HepG2 (cell line): ENCODE data around the gene TAT.

ENCODE experiments used
- FOXK1 ChIP-seq: sonication (generic); formaldehyde crosslinking; IDR thresholded peaks from 2 replicates; pipeline ENCODE4 v1.4.0; 2020; ENCODE audit warnings: low read depth, missing genetic modification reagents, borderline replicate concordance
- HES4 ChIP-seq: sonication (generic); formaldehyde crosslinking; IDR thresholded peaks from 2 replicates; pipeline ENCODE4 v1.9.0; 2021; ENCODE audit warnings: mild to moderate bottlenecking, missing genetic modification reagents, borderline replicate concordance
- REST ChIP-seq, 2 experiments: IDR thresholded peaks; 2 replicates each; pipeline ENCODE4 v1.6.1; 2011 to 2012; ENCODE audit warnings: low read length in 2 of 2, borderline replicate concordance in 1 of 2, low read depth in 1 of 2, mild to moderate bottlenecking in 1 of 2, moderate library complexity in 1 of 2
- RFX5 ChIP-seq: IDR thresholded peaks from 2 replicates; pipeline ENCODE4 v1.6.1; 2011; ENCODE audit warnings: low read depth, low read length, improper control_type of control experiment
- SIN3A ChIP-seq: IDR thresholded peaks from 2 replicates; pipeline ENCODE4 v1.6.1; 2011; ENCODE audit warnings: low read depth, mild to moderate bottlenecking, control low read depth, low read length, borderline replicate concordance
- ZBTB21 ChIP-seq: sonication (generic); formaldehyde crosslinking; IDR thresholded peaks from 2 replicates; pipeline ENCODE4 v1.4.0; 2020; ENCODE audit warnings: missing genetic modification reagents
- ZBTB4 ChIP-seq: sonication (generic); formaldehyde crosslinking; IDR thresholded peaks from 2 replicates; pipeline ENCODE4 v1.4.0; 2020; ENCODE audit warnings: missing genetic modification reagents, mild to moderate bottlenecking, borderline replicate concordance
- TF ChIP-seq, protein P1 (sequence below): sonication (generic); formaldehyde crosslinking; IDR thresholded peaks from 2 replicates; pipeline ENCODE4 v1.5.0; 2020; ENCODE audit warnings: mild to moderate bottlenecking, missing genetic modification reagents, moderate library complexity

DNA sequence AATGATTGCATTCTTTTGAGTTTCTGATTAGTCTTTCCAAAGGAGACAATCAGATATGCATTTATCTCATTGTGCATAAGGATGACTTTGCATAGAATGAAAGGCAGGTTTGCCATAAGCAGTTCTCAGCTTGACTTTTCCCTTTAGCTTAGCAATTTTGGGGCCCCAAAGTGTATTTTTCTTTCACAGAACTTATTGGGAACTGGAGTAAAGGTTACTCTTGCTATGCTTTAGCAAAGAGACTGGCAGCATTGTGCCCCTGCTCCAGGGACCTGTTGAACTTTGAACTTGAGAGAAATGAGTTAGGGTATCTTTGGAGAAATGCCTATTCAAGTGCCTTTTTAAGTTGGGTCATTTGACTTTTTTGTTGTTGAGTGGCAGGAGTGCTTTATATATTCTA lies 17.0 kb downstream of the TAT start:
- no peak for TF ChIP-seq FOXK1
- no peak for TF ChIP-seq ZBTB4 (CRISPR knock-in tag)
- TF ChIP-seq ZBTB21 (CRISPR knock-in tag), result no peak
- TF ChIP-seq, protein P1, sequence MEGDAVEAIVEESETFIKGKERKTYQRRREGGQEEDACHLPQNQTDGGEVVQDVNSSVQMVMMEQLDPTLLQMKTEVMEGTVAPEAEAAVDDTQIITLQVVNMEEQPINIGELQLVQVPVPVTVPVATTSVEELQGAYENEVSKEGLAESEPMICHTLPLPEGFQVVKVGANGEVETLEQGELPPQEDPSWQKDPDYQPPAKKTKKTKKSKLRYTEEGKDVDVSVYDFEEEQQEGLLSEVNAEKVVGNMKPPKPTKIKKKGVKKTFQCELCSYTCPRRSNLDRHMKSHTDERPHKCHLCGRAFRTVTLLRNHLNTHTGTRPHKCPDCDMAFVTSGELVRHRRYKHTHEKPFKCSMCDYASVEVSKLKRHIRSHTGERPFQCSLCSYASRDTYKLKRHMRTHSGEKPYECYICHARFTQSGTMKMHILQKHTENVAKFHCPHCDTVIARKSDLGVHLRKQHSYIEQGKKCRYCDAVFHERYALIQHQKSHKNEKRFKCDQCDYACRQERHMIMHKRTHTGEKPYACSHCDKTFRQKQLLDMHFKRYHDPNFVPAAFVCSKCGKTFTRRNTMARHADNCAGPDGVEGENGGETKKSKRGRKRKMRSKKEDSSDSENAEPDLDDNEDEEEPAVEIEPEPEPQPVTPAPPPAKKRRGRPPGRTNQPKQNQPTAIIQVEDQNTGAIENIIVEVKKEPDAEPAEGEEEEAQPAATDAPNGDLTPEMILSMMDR, result no peak
- TF ChIP-seq RFX5, result no peak
- no peak for TF ChIP-seq REST (IDR thresholded peaks at IDR 0.05; ENCODE audit: borderline replicate concordance in 1 of 2, low read depth in 1 of 2, low read length in 2 of 2)
- no peak for TF ChIP-seq SIN3A
- TF ChIP-seq HES4 (CRISPR knock-in tag), result no peak
